Measurements from ENCODE around the gene AOPEP.

AOPEP gene

GRCh38 chr9:95061916-95062595 is 335.6 kb downstream of the AOPEP start:
- no peak for DNase-seq (ENCODE audit: low spot score)

GRCh38 chr9:95062596-95063065 is 336.1 kb downstream of the AOPEP start:
- DNase-seq (ENCODE audit: low spot score), result no peak

GRCh38 chr9:95063300-95063699 is 336.8 kb downstream of the AOPEP start:
- DNase-seq (ENCODE audit: low spot score), result no peak

GRCh38 chr9:95065224-95065623 is 338.7 kb downstream of the AOPEP start:
- no peak for DNase-seq (ENCODE audit: low spot score)

- DNase-seq (ENCODE audit: low spot score), result no peak
These were observed 340.6 kb downstream of the AOPEP start for GRCh38 chr9:95067057-95067456.

- DNase-seq (ENCODE audit: low spot score), result no peak
These were observed 341.4 kb downstream of the AOPEP start for GRCh38 chr9:95067897-95068296.

GRCh38 chr9:95070549-95071021 is 344.1 kb downstream of the AOPEP start:
- DNase-seq (ENCODE audit: low spot score), result no peak

GRCh38 chr9:95071450-95071849 is 345.0 kb downstream of the AOPEP start:
- DNase-seq (ENCODE audit: low spot score), result no peak

GRCh38 chr9:95071925-95072324 is 345.4 kb downstream of the AOPEP start:
- DNase-seq (ENCODE audit: low spot score), result no peak

GRCh38 chr9:95073042-95073607 is 346.6 kb downstream of the AOPEP start:
- no peak for DNase-seq (ENCODE audit: low spot score)

GRCh38 chr9:95073918-95074317 is 347.4 kb downstream of the AOPEP start:
- no peak for DNase-seq (ENCODE audit: low spot score)

- DNase-seq (ENCODE audit: low spot score), result no peak
These were observed 348.1 kb downstream of the AOPEP start for GRCh38 chr9:95074632-95075031.

- DNase-seq (ENCODE audit: low spot score), result no peak
These were observed 349.2 kb downstream of the AOPEP start for GRCh38 chr9:95075700-95076099.

- DNase-seq (ENCODE audit: low spot score), result no peak
These were observed 350.2 kb downstream of the AOPEP start for GRCh38 chr9:95076696-95077052.

- no peak for DNase-seq (ENCODE audit: low spot score)
These were observed 350.7 kb downstream of the AOPEP start for GRCh38 chr9:95077053-95077765.

GRCh38 chr9:95077766-95078370 is 351.4 kb downstream of the AOPEP start:
- no peak for DNase-seq (ENCODE audit: low spot score)

- no peak for DNase-seq (ENCODE audit: low spot score)
These were observed 352.0 kb downstream of the AOPEP start for GRCh38 chr9:95078511-95078910.

GRCh38 chr9:95078939-95079338 is 352.4 kb downstream of the AOPEP start:
- DNase-seq (ENCODE audit: low spot score), result no peak

GRCh38 chr9:95079461-95079860 is 353.0 kb downstream of the AOPEP start:
- DNase-seq (ENCODE audit: low spot score), result no peak

- DNase-seq (ENCODE audit: low spot score), result no peak
These were observed 354.6 kb downstream of the AOPEP start for GRCh38 chr9:95080961-95081647.

GRCh38 chr9:95081998-95082397 is 355.5 kb downstream of the AOPEP start:
- no peak for DNase-seq (ENCODE audit: low spot score)

- no peak for DNase-seq (ENCODE audit: low spot score)
These were observed 356.0 kb downstream of the AOPEP start for GRCh38 chr9:95082401-95083084.

Data from CD4-positive, alpha-beta T cell treated with Interleukin-6 at 100 ng/mL for 8 hours (primary cell).